Measurements from ENCODE around the gene IL17C.
"Not testable (repeated sequence)": the region's sequence is repeated elsewhere in the genome, so short reads cannot be mapped to it uniquely, and the experiment has no call there.

IL17C gene

DNA sequence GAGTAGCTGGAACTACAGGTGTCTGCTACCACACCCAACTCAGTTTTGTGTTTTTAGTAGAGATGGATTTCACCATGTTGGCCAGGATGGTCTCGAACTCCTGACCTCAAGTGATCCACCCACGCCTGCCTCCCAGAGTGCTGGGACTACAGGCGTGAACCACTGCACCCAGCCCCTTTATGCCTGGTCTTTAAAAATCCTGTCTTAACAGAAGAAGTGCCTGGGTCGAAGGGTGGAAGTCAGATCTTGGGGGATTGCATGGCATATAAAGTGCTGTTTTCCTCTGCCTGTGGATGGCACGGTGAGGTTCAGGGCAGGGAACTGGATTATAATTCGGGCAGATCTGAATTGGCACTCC is 37.9 kb upstream of the IL17C start:
- Histone ChIP-seq H3K27me3 (ENCODE audit: low read depth) (no peaks in the 10 kb centered on the region), H3K36me3 (replicated peaks) (peaks cover 45% of the 10 kb centered on the region), H3K9me3 (no peaks in the 10 kb centered on the region), H3K4me1 (no peaks in the 10 kb centered on the region), H3K4me3 (no peak overlapping the region)
- no peak for DNase-seq (ENCODE audit: low spot score in 2 of 2)
- in situ Hi-C loops (cut with MboI; ENCODE audit: low sequenced_read_pairs): no loop called here

DNA sequence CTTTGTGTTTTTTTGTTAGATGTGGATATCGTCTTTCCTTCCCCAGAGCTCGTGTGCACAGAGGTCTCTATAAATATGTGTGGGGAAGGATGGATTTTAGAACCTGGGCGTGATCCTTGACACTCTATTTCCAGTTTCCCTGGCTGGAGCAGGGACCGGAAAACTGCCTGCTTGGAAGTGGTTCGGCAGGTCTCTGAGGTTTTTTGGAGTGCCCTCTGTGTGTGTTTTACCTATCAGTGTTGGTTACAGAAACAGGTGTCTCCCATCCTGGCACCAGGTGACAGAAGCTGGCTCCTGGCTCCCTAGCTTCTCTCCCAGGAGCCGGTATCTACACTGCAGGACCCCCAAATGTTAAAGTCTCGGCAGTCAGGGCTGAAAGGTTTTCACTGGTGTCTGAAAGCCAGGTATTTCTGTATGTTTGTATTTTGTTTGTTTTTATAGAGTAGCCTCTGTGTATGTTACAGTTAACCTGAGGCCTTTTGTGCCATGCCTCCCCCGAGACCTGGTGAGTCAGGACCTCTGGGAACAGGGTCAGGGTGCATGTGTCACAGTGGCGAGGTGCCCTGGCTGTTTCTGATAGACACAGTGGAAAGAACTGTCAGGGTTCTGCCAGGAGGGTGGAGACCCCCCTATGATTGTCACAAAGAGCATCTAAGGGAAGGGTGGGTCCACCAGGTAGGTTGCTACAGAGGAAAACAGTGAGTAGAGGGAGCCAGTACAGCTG is 36.9 kb upstream of the IL17C start:
- in situ Hi-C loops (cut with MboI; ENCODE audit: low sequenced_read_pairs): no loop called here
- Histone ChIP-seq H3K9me3 (no peaks in the 10 kb centered on the region), H3K36me3 (replicated peaks) (peaks cover 45% of the 10 kb centered on the region), H3K4me3 (no peak overlapping the region), H3K4me1 (no peaks in the 10 kb centered on the region), H3K27me3 (ENCODE audit: low read depth) (no peaks in the 10 kb centered on the region)
- DNase-seq (ENCODE audit: low spot score in 2 of 2): no peak

DNA sequence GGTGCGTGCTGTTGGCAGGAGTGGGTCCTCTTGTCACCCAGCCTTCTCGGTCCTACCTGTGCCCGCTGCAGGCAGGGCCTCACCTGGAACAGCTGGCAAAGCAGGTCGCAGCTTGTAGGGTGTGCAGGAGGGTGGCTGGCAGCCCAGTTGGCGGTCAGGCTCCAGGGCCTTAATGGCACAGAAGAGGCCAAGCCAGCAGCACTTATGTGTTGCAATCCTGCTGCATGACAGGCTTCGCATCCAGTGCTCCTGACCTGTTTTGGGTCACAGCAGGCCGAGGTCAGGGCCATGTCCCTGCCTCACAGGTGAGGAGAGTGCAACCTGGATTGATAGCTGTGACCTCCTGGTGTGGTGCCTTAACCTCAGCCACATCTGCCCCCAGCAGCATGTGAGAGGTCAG is 36.3 kb upstream of the IL17C start:
- no peaks in the 10 kb centered on the region for H3K27me3 ChIP-seq (ENCODE audit: low read depth)
- in situ Hi-C loops (cut with MboI; ENCODE audit: low sequenced_read_pairs): no loop called here
- no peak overlapping the region for H3K4me3 ChIP-seq
- no peak for DNase-seq (ENCODE audit: low spot score in 2 of 2)
- H3K4me1 ChIP-seq: no peaks in the 10 kb centered on the region
- no peaks in the 10 kb centered on the region for H3K9me3 ChIP-seq
- H3K36me3 ChIP-seq (replicated peaks): peaks cover 45% of the 10 kb centered on the region

DNA sequence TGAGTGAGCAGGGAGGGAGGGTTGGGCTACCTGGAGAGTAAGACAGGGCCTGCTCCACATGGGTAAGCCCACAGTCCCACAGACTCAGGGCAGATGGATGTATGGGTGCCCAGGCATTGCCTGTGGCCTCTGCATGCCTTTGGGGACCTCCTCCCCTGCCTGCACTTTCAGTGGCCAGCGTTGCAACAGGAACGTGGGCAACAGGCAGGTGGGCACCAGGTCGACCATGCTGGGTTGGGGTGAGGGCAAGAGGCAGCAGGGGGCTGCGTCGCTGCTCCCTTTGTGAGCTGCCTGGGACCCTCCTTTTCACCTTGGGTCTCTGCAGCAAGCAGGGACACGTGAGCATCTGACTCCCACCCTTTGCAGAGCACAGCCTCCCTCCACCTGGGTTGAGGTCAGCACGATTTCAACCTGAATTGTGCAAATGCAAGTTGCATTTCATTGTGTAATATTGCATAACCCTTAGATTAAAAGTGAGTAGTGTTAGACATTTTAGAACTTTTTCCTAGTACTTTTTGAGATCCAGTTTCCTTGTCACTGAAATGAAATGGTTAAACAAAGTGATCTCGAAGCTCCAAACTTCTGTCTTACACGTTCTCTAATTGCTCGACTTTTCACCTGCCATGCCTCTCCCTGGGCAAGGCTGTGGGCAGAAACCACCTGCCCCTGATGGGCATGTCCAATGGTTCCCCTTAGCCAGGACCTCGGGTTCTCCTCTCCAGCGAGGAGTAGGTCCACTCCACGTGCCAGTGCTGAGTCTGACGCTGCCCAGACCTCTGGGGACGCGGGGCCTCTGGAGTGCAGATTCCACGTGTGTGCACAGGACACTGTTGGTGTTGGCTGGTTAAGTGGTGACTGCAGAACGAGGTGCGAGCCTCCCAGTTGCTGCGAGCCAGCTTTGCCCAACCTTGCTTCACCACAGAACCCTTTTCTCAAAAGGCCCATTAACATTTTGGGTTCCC is 32.9 kb upstream of the IL17C start:
- Histone ChIP-seq H3K4me1 (no peaks in the 10 kb centered on the region), H3K27me3 (ENCODE audit: low read depth) (no peaks in the 10 kb centered on the region), H3K36me3 (replicated peaks) (peaks cover 40% of the 10 kb centered on the region), H3K9me3 (no peaks in the 10 kb centered on the region), H3K4me3 (no peak overlapping the region)
- in situ Hi-C loops (cut with MboI; ENCODE audit: low sequenced_read_pairs): no loop called here
- no peak for DNase-seq (ENCODE audit: low spot score in 2 of 2)

DNA sequence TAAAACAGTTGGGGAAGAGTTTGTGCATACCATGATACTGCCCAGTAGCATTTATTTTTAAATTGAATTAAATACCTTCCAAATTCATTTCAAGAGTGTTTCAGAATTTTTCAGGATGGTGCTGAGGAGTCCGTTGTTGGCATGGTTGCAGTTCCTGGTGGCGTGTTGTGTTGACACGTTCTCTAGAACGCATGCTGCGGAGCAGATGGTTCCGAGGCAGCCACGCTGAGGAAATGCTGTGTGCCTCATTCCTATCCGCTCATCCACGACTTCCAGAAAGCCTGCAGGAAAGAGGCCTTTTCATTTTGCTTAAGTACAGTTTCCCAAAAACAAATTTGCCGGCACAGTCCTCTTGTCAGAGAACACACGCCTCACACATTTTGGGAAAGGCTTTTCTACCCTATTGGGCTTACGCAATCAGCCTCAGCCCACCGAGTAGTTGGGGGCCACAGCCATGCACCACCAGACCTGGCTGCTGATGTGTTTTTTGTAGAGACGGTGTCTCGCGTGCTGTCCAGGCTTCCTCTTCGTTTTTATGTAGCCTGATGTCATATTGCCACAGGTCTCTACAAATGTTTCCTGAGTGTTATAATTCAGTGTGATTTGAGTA is 32.1 kb upstream of the IL17C start:
- Histone ChIP-seq H3K36me3 (replicated peaks) (peaks cover 42% of the 10 kb centered on the region), H3K4me1 (no peaks in the 10 kb centered on the region), H3K27me3 (ENCODE audit: low read depth) (no peaks in the 10 kb centered on the region), H3K9me3 (no peaks in the 10 kb centered on the region), H3K4me3 (no peak overlapping the region)
- DNase-seq (ENCODE audit: low spot score in 2 of 2): no peak
- in situ Hi-C loops (cut with MboI; ENCODE audit: low sequenced_read_pairs): no loop called here

DNA sequence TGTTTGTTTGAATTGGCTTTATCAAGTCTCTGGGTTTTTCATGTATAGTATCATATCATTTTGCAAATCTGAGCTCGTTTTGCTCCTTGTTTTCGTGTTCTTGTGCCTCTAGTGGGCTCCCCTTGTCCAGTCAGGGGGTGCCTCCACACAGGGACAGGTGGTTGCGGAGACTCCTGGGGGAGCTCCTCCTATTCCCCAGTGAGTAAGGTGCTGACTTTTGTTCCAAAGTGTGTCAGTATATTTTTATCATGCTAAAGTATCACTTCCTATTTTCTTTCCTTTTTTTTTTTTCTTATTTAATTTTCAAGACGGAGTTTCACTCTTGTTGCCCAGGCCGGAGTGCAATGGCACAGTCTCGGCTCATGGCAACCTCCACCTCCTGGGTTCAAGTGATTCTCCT is 30.3 kb upstream of the IL17C start:
- H3K36me3 ChIP-seq (replicated peaks): peaks cover 41% of the 10 kb centered on the region
- in situ Hi-C loops (cut with MboI; ENCODE audit: low sequenced_read_pairs): no loop called here

DNA sequence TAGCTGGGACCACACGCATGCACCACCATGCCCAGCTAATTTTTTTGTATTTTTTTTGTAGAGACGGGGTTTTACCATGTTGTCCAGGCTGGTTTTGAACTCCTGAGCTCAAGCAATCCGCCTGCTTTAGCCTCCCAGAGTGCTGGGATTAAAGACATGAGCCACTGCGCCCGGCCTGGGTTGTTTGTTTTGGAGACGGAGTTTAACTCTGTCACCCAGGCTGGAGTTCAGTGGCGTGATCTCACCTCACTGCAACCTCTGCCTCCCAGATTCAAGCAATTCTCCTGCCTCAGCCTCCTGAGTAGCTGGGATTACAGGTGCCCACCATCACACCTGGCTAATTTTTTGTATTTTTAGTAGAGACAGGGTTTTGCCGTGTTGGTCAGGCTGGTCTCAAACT is 28.9 kb upstream of the IL17C start:
- DNase-seq (ENCODE audit: low spot score in 2 of 2); in situ Hi-C loops (cut with MboI; ENCODE audit: low sequenced_read_pairs); H3K27me3 ChIP-seq (ENCODE audit: low read depth); H3K9me3 ChIP-seq; H3K4me1 ChIP-seq; H3K4me3 ChIP-seq: not testable (repeated sequence)
- peaks cover 50% of the 10 kb centered on the region for H3K36me3 ChIP-seq (replicated peaks)

More for the DNA sequence above, 30.3 kb upstream of the IL17C start:
- no peaks in the 10 kb centered on the region for H3K9me3 ChIP-seq
- H3K27me3 ChIP-seq (ENCODE audit: low read depth): no peaks in the 10 kb centered on the region
- no peaks in the 10 kb centered on the region for H3K4me1 ChIP-seq
- no peak for DNase-seq (ENCODE audit: low spot score in 2 of 2)
- no peak overlapping the region for H3K4me3 ChIP-seq

DNA sequence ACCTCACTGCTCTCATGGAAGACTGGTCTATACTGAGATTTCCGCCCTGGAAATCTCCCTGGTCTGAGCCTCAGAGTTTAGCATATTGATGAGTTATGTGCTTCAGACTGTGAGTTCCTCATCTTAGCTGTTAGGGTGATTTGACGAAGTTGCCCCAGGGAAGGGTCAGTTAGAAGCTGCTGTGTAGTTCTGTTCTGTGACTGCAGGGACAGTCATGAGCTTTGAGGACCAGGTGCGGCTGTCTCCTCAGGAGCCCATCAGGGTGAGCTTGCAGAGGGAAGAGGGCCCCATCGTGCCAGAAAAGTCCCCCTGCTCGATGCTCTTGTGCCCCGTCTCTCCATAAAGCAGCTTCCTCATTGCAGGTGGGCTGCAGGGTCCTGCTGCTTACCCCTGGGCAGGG is 28.3 kb upstream of the IL17C start:
- no peaks in the 10 kb centered on the region for H3K4me1 ChIP-seq
- H3K36me3 ChIP-seq (replicated peaks): peaks cover 47% of the 10 kb centered on the region
- H3K9me3 ChIP-seq: no peaks in the 10 kb centered on the region
- no peak overlapping the region for H3K4me3 ChIP-seq
- no peaks in the 10 kb centered on the region for H3K27me3 ChIP-seq (ENCODE audit: low read depth)
- DNase-seq (ENCODE audit: low spot score in 2 of 2): no peak
- in situ Hi-C loops (cut with MboI; ENCODE audit: low sequenced_read_pairs): no loop called here

DNA sequence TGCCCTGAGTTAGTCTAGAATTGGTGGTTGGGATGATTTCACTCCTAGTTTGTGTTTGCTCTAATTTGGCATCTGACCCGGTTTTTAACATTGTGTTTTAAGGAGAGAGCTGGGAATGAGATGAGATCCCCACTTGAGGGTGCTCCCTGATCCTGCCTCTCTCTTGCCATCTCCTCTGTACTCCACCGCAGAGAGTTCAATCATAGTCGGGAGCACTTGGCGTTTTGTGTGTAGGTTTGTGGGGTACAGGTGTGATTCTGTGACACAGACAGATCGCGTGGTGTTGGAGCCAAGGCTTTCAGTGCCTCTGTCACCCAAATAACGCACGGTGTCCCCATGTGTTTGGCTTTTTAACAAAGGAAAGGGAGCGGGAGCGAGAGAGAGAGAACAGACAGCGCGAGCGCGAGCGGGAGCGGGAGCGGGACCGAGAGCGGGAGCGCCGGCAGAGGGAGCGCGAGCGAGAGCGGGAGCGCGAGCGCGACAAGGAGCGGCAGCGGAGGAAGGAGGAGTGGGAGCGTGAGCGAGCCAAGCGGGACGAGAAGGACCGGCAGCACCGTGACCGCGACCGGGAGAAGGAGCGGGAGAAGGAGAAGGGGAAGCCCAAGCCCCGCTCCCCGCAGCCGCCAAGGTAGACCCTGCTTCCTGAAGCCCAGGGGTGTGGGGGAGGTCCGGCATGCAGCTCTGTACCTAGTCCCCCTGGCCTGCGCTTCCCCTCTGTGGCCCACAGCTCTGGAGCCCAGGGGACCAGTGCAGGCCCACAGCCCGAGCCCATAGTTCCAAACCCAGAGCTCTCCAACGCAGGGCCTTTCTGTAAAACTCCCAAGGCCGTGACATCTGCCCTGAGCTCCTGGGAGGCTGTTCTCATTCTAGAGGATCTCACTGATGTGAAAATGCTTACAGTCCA is 27.2 kb upstream of the IL17C start:
- Histone ChIP-seq H3K4me1 (no peaks in the 10 kb centered on the region), H3K36me3 (replicated peaks) (peaks cover 47% of the 10 kb centered on the region), H3K27me3 (ENCODE audit: low read depth) (no peaks in the 10 kb centered on the region), H3K4me3 (no peak overlapping the region), H3K9me3 (no peaks in the 10 kb centered on the region)
- in situ Hi-C loops (cut with MboI; ENCODE audit: low sequenced_read_pairs): no loop called here
- DNase-seq (ENCODE audit: low spot score in 2 of 2): no peak

DNA sequence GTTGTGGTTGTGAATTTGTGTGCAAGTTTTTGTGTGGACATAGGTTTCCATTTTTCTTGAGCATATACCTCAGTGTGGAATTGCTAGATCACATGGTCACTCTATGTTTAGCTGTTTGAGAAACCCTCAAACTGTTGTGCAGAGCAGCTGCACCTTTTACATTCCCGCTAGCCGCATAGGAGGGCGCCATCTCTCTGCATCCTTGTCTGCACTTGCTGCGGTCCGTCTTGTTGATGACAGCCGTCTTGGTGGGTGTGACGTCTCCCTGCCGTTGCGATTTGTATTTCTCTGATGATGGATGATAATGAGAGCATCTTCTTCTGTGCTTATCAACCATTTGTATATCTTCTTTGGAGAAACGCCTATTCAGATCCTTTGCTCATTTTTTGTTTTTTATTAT is 25.1 kb upstream of the IL17C start:
- no peaks in the 10 kb centered on the region for H3K9me3 ChIP-seq
- peaks cover 54% of the 10 kb centered on the region for H3K36me3 ChIP-seq (replicated peaks)
- H3K4me1 ChIP-seq: no peaks in the 10 kb centered on the region
- H3K27me3 ChIP-seq (ENCODE audit: low read depth): no peaks in the 10 kb centered on the region
- in situ Hi-C loops (cut with MboI; ENCODE audit: low sequenced_read_pairs): no loop called here
- no peak overlapping the region for H3K4me3 ChIP-seq
- DNase-seq (ENCODE audit: low spot score in 2 of 2): no peak

DNA sequence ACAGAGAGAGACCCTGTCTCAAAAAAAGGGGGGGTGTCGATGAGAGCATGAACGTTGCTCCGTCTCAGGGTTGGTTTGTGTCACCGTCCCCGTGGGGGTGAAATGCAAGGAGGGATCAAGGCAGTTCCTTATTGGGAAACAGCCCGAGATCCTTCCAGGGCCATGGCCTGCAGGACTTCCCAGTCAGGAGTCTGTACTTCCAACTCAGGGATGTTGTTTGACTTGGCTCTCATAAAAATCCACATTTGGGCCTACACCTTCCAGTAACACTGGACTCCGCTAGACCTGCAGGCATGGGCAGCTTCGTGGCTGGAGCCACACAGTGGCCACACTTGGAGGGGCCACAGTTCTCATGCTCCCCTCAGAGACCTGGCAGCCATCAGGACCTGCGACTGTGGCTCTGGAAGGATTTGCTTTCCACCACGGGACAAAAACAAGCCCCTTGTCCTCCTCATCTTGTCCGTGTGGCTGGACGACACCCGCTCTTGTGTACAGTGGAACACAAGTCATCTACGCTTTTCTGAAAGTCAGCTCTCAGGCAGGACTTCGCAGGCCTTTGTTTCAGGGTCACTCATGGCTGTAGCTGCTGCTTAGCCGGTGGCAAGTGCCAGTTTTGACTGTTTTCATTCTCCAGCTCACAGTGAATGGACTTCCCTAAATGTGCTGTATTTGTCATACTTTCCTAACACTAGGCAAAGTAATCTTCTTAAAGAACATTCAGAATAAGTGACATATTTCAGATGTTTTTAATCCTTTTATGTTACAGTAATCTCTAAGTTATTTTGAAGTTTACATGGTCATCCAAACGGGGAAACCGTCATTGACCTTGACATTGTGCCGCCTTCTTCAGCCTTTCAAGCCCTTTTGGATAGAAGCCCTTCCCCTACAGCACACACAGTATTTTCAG is 24.2 kb upstream of the IL17C start:
- Histone ChIP-seq H3K36me3 (replicated peaks) (peaks cover 50% of the 10 kb centered on the region), H3K4me3 (no peak overlapping the region)
- in situ Hi-C loops (cut with MboI; ENCODE audit: low sequenced_read_pairs): no loop called here

DNA sequence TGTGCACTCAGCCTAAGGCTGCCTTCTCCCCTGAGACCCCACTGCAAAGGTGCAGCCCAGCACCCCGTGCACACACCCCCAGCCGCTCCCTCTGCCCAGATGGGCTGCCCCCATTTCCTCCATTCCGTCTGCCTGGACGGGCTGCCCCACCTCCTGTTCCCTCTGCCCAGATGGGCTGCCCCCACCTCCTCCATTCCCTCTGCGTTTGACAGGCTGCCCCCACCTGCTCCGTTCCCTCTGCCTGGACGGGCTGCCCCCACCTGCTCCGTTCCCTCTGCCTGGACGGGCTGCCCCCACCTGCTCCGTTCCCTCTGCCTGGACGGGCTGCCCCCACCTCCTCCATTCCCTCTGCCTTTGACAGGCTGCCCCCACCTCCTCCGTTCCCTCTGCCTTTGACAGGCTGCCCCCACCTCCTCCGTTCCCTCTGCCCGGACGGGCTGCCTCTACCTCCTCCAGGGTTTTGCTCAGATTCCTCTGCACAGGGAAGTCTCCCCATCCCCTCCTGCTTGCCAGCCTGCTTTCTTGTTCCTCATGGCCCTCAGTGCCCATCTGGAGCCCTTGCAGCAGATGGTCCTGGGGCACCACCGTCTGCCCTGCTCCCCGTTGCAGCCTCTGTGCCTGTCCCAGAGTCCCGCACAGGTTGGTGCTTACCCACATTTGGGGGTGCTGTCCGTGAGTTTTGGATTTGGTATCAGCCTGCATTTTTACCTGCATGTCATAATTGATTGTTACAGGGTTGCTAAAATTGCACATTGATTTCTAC is 23.4 kb upstream of the IL17C start:
- Histone ChIP-seq H3K27me3 (ENCODE audit: low read depth) (no peaks in the 10 kb centered on the region), H3K36me3 (replicated peaks) (peaks cover 45% of the 10 kb centered on the region), H3K4me3 (no peak overlapping the region), H3K4me1 (no peaks in the 10 kb centered on the region), H3K9me3 (no peaks in the 10 kb centered on the region)
- in situ Hi-C loops (cut with MboI; ENCODE audit: low sequenced_read_pairs): no loop called here
- no peak for DNase-seq (ENCODE audit: low spot score in 2 of 2)

More for the DNA sequence above, 24.2 kb upstream of the IL17C start:
- Histone ChIP-seq H3K9me3 (no peaks in the 10 kb centered on the region), H3K27me3 (ENCODE audit: low read depth) (no peaks in the 10 kb centered on the region), H3K4me1 (no peaks in the 10 kb centered on the region)
- no peak for DNase-seq (ENCODE audit: low spot score in 2 of 2)
